Tibial nerve (tissue), 4 donors: ENCODE data around the gene RBL2.

Experiments used
- EP300 ChIP-seq, 2 donors: sonication (generic); formaldehyde crosslinking; IDR thresholded peaks; one replicate each; pipeline ENCODE4 v1.6.1; 2017; ENCODE audit warnings: antibody characterized with exemption in 2 of 2, mild to moderate bottlenecking in 1 of 2
- POLR2A ChIP-seq, 2 donors: fragments of 450-650 bp; IDR thresholded peaks; one replicate each; pipeline ENCODE4 v1.6.1; 2017; ENCODE audit warnings: antibody characterized with exemption in 2 of 2, mild to moderate bottlenecking in 2 of 2, moderate library complexity in 2 of 2
- TF ChIP-seq, protein P1 (sequence below), 5 experiments: fragments of 200-600 bp in 3 of 5; fragments of 450-650 bp in 2 of 5; sonication (generic) in 3 of 5; IDR thresholded peaks; one replicate each; pipeline ENCODE4 v1.5.1; 2016 to 2019; ENCODE audit warnings: antibody characterized with exemption in 5 of 5, mild to moderate bottlenecking in 3 of 5, moderate library complexity in 2 of 5

DNA sequence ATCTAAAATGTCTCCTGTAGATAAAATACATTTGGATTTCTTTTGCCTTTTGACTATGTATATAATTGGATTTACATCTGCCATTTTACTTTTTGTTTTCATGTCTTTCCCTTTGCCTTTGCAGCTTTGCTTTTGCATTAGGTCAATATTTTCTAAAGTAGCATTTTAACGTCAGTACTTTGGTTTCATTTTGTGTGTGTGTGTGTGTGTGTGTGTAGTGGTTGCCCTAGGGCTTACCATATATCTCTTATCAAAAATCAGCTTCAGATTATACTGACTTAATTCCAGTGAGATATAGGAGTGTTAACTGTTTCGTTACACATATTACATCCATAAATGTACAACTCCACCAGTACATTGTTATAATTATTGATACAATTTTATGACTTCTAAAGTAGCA is 42.6 kb downstream of the RBL2 start:
- TF ChIP-seq, protein P1, sequence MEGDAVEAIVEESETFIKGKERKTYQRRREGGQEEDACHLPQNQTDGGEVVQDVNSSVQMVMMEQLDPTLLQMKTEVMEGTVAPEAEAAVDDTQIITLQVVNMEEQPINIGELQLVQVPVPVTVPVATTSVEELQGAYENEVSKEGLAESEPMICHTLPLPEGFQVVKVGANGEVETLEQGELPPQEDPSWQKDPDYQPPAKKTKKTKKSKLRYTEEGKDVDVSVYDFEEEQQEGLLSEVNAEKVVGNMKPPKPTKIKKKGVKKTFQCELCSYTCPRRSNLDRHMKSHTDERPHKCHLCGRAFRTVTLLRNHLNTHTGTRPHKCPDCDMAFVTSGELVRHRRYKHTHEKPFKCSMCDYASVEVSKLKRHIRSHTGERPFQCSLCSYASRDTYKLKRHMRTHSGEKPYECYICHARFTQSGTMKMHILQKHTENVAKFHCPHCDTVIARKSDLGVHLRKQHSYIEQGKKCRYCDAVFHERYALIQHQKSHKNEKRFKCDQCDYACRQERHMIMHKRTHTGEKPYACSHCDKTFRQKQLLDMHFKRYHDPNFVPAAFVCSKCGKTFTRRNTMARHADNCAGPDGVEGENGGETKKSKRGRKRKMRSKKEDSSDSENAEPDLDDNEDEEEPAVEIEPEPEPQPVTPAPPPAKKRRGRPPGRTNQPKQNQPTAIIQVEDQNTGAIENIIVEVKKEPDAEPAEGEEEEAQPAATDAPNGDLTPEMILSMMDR (IDR thresholded peaks at IDR 0.05), result no peak
- TF ChIP-seq POLR2A (IDR thresholded peaks at IDR 0.05) (no peak), EP300 (IDR thresholded peaks at IDR 0.05) (no peak)
